Astrocyte (in vitro differentiated cells and primary cell): ENCODE data around the gene C1orf105.

Experiments used
- EZH2 ChIP-seq: IDR thresholded peaks from 2 replicates; pipeline ENCODE4 v1.6.1; 2012; ENCODE audit warnings: mild to moderate bottlenecking, low read length, inconsistent platforms; ENCODE audit not compliant: insufficient read depth
- TF ChIP-seq, protein P1 (sequence below): IDR thresholded peaks from 2 replicates; pipeline ENCODE4 v1.5.1; 2011; ENCODE audit warnings: low read depth, mild to moderate bottlenecking, inconsistent platforms, low read length, moderate library complexity; ENCODE audit not compliant: insufficient read depth

DNA sequence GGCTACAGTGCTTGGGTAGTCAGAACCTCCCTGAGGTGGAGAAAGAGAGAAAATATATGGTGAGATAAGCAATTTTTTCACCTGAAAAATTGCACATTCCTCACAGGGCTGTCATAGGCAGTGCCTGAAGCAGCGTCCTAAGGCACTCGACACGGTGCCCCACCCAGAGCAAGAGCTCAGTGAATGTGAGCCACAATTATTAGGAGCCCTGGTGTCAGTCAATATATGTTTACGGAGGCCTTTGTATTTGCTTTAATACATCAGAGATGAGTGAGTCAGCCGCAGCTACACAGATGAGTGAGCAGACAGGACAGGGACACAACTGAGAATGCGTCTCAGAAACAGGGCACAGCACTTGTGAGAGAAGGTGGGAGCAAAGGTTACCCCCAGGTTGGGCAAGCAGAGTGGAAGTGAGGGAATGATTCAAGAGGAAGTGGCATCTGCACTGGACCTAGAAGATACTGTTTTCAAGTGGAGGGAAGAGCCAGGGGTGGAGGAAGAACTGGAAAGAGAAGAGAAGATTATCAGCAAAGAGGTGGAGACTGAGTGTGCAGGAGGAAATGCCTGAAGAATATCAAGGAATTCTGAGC, 28.6 kb downstream of the C1orf105 start:
- TF ChIP-seq, protein P1, sequence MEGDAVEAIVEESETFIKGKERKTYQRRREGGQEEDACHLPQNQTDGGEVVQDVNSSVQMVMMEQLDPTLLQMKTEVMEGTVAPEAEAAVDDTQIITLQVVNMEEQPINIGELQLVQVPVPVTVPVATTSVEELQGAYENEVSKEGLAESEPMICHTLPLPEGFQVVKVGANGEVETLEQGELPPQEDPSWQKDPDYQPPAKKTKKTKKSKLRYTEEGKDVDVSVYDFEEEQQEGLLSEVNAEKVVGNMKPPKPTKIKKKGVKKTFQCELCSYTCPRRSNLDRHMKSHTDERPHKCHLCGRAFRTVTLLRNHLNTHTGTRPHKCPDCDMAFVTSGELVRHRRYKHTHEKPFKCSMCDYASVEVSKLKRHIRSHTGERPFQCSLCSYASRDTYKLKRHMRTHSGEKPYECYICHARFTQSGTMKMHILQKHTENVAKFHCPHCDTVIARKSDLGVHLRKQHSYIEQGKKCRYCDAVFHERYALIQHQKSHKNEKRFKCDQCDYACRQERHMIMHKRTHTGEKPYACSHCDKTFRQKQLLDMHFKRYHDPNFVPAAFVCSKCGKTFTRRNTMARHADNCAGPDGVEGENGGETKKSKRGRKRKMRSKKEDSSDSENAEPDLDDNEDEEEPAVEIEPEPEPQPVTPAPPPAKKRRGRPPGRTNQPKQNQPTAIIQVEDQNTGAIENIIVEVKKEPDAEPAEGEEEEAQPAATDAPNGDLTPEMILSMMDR = no peak
- TF ChIP-seq EZH2 = no peak
